Nucleus accumbens (tissue), 56 donors: ENCODE data around the gene SUN3.
"Not testable (repeated sequence)": the region's sequence is repeated elsewhere in the genome, so short reads cannot be mapped to it uniquely, and the experiment has no call there.

Source experiments
- DNase-seq, 56 donors: peaks; one replicate each; lab custom pipeline; 2025; lab: John Stamatoyannopoulos, UW

SUN3 gene

DNA sequence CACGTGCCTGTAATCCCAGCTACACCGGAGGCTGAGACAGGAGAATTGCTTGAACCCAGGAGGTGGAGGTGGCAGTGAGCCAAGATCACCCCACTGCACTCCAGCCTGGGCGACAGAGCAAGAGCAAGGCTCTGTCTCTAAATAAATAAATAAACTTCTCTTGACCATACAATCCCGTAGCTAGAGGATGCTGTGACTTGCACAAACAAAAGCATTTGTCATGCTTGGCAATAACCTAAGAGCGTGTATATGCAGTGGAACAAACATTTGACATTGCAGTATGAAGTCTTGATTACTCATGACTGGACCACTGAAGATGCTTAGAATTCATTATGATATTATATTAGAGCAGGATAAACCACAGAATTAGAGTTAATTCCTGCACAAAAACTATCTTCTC is 5.0 kb upstream of the SUN3 start:
- DNase-seq: no peak

DNA sequence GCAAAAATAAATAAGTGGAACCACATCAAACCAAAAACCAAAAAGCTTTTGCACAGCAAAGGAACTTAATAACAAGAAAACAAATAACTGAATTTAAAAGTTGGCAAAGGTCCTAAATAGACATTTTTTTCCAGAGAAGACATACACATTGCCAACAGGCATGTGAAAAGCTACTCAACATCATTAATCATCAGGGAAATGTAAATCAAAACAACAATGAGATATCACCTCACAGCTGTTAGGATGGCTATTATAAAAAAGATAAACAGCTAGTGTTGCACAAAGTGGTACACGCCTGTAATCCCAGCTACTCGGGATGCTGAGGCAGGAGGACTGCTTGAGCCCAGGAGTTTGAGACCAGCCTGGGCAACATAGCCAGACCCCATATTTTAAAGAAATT is 2.2 kb upstream of the SUN3 start:
- DNase-seq: no peak

DNA sequence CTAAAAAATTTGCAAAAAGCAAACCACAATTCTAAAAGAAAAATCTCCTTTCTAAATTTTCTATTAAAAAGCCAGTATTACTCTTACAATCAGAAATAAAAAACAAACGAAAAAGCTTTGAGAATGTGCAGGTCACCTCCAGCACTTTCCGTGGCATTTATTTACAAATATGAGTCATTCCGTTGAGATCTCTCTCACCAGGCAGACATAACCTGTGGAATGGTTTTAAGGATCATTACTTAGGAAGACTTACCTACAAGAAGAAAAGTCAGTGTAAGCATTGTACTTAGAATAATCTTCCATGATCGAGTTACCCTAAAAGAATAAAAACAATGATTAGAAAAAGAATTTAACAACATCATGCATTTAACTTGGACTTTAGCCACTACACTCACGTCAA is 3.3 kb downstream of the SUN3 start:
- no peak for DNase-seq

- DNase-seq: no peak
Observed at GRCh38 chr7:48017674-48018073, 11.2 kb downstream of the SUN3 start.

DNA sequence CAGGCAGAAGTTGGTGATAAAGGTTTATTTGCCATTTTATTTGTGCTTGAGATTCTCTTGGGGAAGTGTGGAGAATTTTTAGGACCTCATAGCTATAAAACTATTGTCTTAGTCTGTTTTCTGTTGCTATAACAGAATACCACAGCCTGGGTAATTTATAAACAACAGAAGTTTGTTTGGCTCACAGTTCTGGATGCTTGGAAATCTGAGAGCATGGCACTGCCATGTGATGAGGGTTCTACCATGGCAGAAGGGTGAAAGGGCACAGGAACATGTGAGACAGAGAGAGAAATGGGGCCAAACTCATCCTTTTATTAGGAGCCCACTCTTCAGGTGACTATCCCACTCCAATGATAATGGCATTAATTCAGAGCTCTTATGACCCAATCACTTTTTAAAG is 12.3 kb downstream of the SUN3 start:
- DNase-seq: no peak

- no peak for DNase-seq
Observed at GRCh38 chr7:48011951-48012350, 17.0 kb downstream of the SUN3 start.

DNA sequence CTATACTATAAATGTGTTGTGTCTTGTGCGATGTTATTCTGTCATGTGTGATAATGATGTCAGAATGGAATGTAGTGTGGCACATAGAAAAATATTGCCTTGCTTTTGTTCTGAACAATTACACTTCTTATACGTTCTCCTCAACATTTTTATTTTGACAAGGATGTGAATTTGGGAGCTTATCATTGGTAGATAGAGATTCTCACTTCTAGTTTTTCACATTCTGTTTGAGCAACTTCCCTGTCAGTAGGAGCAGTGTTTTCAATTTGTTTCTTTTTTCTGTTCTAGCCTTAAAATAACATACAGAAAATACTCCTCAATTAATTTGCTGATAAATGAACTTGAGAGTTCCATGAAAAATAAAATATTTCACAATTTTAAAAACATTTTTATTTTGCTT is 17.6 kb downstream of the SUN3 start:
- no peak for DNase-seq

DNA sequence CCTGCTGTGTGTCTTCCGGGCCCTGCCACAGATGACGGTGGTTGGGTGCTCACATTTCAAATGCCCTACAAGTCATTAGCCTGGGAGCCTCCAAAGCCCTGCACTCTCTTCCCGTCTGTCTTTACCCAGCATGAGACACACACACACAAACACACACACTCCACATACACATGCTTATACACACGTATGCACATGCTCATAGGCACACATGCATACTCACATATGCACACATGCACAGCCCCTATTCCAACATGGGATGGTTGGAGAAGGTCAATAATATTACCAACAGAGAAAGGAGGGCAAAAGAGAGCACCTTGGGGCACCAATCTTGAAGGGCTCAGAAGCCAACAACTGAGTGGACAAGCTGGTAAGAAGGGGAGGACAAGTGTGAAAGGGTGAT is 19.0 kb downstream of the SUN3 start:
- no peak for DNase-seq

- DNase-seq: no peak
Observed at GRCh38 chr7:48009257-48009656, 19.6 kb downstream of the SUN3 start.

DNA sequence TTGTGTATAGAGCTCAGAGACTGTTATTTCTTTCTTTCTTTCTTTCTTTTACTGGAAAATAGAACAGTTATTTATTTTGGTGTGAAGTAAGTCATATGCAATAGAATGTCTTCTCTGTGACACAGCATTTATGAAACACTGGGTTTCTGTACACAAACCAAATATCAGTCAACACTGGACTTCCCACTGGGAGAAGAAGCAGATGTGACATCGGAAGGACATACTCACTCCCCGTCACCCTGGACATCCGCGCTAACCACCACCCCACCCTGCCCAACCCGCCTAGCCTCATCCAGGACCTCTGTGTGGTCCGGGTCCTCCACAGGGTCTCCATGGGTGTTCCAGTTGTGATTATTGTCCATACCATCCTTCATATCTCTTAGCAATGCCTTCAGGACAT is 22.0 kb downstream of the SUN3 start:
- no peak for DNase-seq

DNA sequence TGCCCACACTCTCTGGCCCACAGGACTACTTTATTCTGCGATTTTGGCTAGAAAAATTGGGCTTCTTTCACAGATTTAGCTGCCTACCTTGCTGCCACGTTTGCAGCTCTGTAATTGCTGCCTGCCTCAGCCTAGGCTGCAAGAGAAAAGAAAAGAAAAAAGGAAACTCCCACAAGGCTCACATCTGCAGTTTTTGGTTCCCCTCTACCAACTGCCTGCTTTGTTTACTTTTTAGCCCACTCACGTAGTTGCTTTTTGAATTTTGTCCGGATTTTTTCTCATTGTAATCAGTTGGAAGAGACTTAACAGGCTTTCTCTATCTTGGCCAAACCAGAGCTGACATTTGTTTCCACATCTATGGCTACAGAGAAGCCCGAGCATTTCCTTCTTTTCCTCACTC is 24.3 kb downstream of the SUN3 start:
- DNase-seq: no peak

DNA sequence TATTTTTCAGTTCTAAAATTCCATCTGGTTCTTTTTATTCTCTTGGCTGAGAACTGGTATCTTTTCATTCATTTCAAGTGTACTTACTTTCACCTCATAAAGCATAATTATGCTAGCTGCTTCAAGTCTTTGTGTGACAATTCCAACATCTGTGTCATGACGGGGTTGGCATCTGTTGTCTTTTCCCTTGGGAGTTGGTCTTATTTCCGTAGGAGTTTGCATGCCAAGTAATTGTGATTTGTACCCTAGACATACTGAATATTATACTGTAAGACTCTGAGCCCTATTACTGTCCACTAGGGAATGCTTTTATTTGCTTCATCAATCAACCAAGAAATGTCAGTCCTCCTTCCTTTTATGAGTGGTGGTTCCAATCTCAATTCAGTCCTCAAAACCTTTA is 24.9 kb downstream of the SUN3 start:
- DNase-seq: no peak

GRCh38 chr7:48000164-48000563 is 28.7 kb downstream of the SUN3 start:
- not testable (repeated sequence) for DNase-seq

GRCh38 chr7:47999413-47999812 is 29.5 kb downstream of the SUN3 start:
- no peak for DNase-seq

- DNase-seq: no peak
Observed at GRCh38 chr7:47992446-47992845, 36.5 kb downstream of the SUN3 start.

- DNase-seq: peak in 53 of 56 donors; percentile 19 to 81 (median 52)
Observed at GRCh38 chr7:47991741-47992311, 37.1 kb downstream of the SUN3 start.

DNA sequence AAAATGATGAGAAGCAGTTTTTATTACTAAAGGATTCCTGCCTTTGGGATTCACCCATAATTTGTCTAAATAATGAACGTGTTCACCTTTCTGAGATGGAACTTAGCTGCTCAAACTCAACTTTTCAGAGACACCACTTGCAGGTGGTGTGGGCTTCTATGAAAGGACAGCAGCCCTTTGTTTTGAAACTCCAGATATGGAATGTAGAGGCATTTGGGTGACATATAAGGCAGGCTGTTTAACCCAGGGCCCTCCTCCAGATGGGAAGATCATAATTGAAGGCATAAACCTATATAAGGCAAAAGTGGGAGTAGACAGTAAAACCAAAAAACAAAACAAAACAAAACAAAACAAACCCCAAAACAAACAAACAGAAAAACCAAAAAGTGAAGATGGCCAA is 37.6 kb downstream of the SUN3 start:
- no peak for DNase-seq

GRCh38 chr7:47990592-47990991 is 38.3 kb downstream of the SUN3 start:
- DNase-seq: no peak

- DNase-seq: not testable (repeated sequence)
Observed at GRCh38 chr7:47989607-47990400, 39.1 kb downstream of the SUN3 start.

- no peak for DNase-seq
Observed at GRCh38 chr7:47988496-47989386, 40.2 kb downstream of the SUN3 start.

- DNase-seq: no peak
Observed at GRCh38 chr7:47982610-47983009, 46.3 kb downstream of the SUN3 start.
